ENCODE results near the gene CORO1C. TPM values are rescaled to one million over a fixed set of nuclear protein-coding genes. Genes with fewer than 3 reads are reported as not detected.

Gene CORO1C
- total and polyA plus RNA-seq, 9 of the 15 experiments (the other 6 are each of a cell fraction or from before 2014, with no cell fraction given) = 55.2 to 280 (median 150) TPM

DNA sequence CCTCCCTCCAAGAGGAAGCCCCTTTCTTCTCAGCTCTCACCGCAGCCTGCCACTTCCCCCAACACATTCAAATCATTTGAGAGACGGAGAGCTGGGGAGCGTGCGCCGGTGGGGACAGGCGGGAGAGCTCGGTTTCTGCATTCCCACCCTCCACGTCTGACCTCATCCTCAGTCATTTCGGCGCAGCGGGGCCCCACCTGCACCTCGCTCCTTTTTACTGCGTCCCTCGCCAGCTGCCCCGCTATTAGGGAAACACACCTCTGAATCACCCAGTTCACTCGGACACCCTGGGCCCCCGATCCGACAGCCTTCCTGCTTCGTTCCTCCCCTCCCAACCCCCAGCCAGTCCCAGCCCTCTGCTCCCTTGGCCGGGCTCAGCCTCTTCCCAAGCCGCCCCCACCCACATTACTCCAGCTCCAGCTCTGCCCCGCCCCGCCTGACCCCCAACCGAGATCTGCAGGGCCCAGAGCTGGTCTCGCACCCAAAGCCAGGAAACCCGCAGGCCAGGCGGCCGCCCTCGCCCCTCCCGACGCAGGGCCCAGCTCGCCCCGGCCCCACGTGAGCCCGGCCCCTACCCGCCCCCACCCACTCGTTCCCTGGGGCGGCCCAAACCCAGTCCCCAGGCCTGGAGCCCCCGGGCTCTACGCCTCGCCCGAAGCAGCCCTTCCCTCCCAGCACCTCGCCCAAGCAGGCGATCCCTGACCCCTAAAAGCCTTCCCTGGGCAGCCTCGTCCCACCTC lies 783 bp downstream of the CORO1C start (continued):
- no peak for TF ChIP-seq ZNF280A (IDR thresholded peaks at IDR 0.05; ENCODE audit: low read depth, partially characterized antibody)
- no peak for TF ChIP-seq ZNF77 (CRISPR knock-in tag; IDR thresholded peaks at IDR 0.05)
- TF ChIP-seq TCFL5 (CRISPR knock-in tag; conservative IDR thresholded peaks at IDR 0.05) = no peak
- TF ChIP-seq HEY1 (CRISPR knock-in tag; IDR thresholded peaks at IDR 0.05; ENCODE audit: borderline replicate concordance) = no peak
- no peak for TF ChIP-seq ARNT (IDR thresholded peaks at IDR 0.05)
- no peak for TF ChIP-seq RBM15 (IDR thresholded peaks at IDR 0.05; ENCODE audit: insufficient read depth, low read length)
- no peak for TF ChIP-seq IRF9 (tag; IDR thresholded peaks at IDR 0.05)
- peak in 1 of 2 experiments; percentile 40; a peak in 2 of 4 replicates for TF ChIP-seq MAZ (CRISPR knock-in tag; conservative IDR thresholded peaks at IDR 0.05 in 1 of 2, IDR thresholded peaks at IDR 0.05 in 1 of 2)
- TF ChIP-seq NR4A1 (CRISPR knock-in tag; IDR thresholded peaks at IDR 0.05) = no peak
- no peak for TF ChIP-seq NR4A1 (tag; IDR thresholded peaks at IDR 0.05)
- TF ChIP-seq ATF3 (IDR thresholded peaks at IDR 0.05) = peak; percentile 63; the same call in 1 of the 2 replicates
- TF ChIP-seq ATF3 (CRISPR knock-in tag; conservative IDR thresholded peaks at IDR 0.05) = no peak
- TF ChIP-seq ZKSCAN3 (CRISPR knock-in tag; IDR thresholded peaks at IDR 0.05) = no peak
- TF ChIP-seq ZBTB11 (CRISPR knock-in tag; IDR thresholded peaks at IDR 0.05) = no peak
- TF ChIP-seq POLR2AphosphoS5 (IDR thresholded peaks at IDR 0.05; ENCODE audit: control insufficient read depth, insufficient read depth, low read depth, low read length) = no peak; the same call in 1 of the 2 replicates
- no peak for TF ChIP-seq SP1 (CRISPR knock-in tag; IDR thresholded peaks at IDR 0.05)
